IPS-18a (cell line): ENCODE results near the gene ZNF678.
A peak's percentile ranks its signal among the peaks of the same experiment; 100 is the strongest.

ENCODE experiments used
- H3K27ac ChIP-seq: one replicate; pipeline ENCODE4 v1.5.1; 2013; ENCODE audit warnings: low read length
- H3K27me3 ChIP-seq: one replicate; pipeline ENCODE4 v1.6.1; 2013; ENCODE audit warnings: mild to moderate bottlenecking, low read length; ENCODE audit not compliant: control insufficient read depth, insufficient read depth
- H3K36me3 ChIP-seq: one replicate; pipeline ENCODE4 v1.6.1; 2013; ENCODE audit warnings: low read depth, low read length; ENCODE audit not compliant: control insufficient read depth
- H3K4me1 ChIP-seq: one replicate; pipeline ENCODE4 v1.6.1; 2013; ENCODE audit warnings: low read depth, low read length; ENCODE audit not compliant: control insufficient read depth
- H3K4me3 ChIP-seq: one replicate; pipeline ENCODE4 v1.5.1; 2013; ENCODE audit warnings: low read length
- H3K9ac ChIP-seq: one replicate; pipeline ENCODE4 v1.6.1; 2013; ENCODE audit warnings: mild to moderate bottlenecking, low read length, moderate library complexity
- H3K9me3 ChIP-seq: one replicate; pipeline ENCODE4 v1.6.1; 2013; ENCODE audit warnings: low read depth, low read length; ENCODE audit not compliant: control insufficient read depth

The ZNF678 gene

GRCh38 chr1:227558732-227559262 is 4.6 kb upstream of the ZNF678 start:
- H3K4me3 ChIP-seq = no peak overlapping the region
- no peaks in the 10 kb centered on the region for H3K27me3 ChIP-seq
- H3K9ac ChIP-seq = no peak overlapping the region
- peaks cover 3% of the 10 kb centered on the region for H3K4me1 ChIP-seq
- H3K36me3 ChIP-seq = no peaks in the 10 kb centered on the region
- no peak overlapping the region for H3K27ac ChIP-seq
- no peaks in the 10 kb centered on the region for H3K9me3 ChIP-seq

DNA sequence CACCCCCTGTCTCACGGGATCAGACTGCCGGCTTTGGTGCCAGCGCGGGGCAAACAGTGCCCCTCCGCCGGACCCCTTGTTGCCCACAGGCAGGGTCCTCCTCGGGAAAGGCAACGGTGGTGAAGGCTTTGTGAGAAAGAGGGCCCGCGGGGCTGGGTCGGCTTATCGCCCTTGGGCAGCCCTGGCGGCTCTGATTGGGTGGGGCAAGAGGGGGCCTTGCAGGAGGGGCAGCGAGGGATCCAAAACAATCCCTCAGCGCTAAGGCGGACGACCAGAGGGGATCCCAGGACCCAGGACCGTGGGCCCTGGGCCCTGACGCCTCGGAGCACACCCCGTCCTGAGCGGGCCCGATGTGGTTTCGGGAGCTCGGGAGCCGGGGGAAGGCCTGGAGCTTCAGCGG is 3.9 kb upstream of the ZNF678 start:
- H3K36me3 ChIP-seq = no peaks in the 10 kb centered on the region
- H3K4me1 ChIP-seq = peaks cover 3% of the 10 kb centered on the region
- no peaks in the 10 kb centered on the region for H3K9me3 ChIP-seq
- H3K27ac ChIP-seq = no peak overlapping the region
- H3K4me3 ChIP-seq = no peak overlapping the region
- H3K9ac ChIP-seq = no peak overlapping the region
- H3K27me3 ChIP-seq = no peaks in the 10 kb centered on the region

GRCh38 chr1:227559926-227560325 is 3.4 kb upstream of the ZNF678 start:
- Histone ChIP-seq H3K4me3 (no peak overlapping the region), H3K27me3 (no peaks in the 10 kb centered on the region), H3K9ac (no peak overlapping the region), H3K36me3 (no peaks in the 10 kb centered on the region), H3K9me3 (no peaks in the 10 kb centered on the region), H3K27ac (no peak overlapping the region), H3K4me1 (peaks cover 3% of the 10 kb centered on the region)

DNA sequence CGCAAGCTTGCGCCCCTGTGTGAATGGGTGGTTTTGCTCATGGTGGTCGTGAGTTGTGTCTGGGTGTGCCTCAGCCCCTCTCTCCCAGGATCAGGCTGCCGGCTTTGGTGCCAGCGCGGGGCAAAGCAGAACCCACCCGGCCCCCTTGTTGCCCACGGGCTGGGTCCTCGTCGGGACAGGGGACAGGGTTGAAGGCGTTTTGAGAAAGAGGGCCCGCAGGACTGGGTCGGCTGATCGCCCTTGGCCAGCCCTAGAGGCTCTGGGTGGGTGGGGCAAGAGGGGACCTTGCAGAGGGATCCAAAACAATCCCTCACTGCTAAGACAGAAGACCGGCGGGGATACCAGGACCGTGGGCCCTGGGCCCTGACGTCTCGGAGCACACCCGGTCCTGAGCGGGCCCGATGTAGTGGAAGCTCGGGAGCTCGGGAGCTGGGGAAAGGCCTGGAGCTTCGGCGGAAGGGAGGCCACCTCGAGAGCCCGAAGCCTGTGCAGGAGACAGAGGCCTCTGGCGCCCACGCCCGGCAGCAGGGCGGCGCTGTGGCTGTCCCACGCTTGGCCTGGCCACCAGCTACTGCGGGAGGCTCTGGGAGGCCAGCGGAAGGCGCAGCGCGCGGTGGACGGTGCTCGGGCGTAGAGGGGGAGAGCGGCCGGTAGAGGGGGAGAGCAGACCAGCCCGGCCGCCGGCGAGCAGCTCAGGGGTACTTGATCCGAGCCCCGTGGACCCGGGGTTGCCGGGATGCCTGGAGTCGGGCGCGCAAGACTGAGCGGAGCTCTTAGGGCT is 2.8 kb upstream of the ZNF678 start:
- Histone ChIP-seq H3K9ac (no peak overlapping the region), H3K27ac (no peak overlapping the region), H3K27me3 (no peaks in the 10 kb centered on the region), H3K4me1 (peaks cover 3% of the 10 kb centered on the region), H3K9me3 (no peaks in the 10 kb centered on the region), H3K4me3 (no peak overlapping the region), H3K36me3 (no peaks in the 10 kb centered on the region)

DNA sequence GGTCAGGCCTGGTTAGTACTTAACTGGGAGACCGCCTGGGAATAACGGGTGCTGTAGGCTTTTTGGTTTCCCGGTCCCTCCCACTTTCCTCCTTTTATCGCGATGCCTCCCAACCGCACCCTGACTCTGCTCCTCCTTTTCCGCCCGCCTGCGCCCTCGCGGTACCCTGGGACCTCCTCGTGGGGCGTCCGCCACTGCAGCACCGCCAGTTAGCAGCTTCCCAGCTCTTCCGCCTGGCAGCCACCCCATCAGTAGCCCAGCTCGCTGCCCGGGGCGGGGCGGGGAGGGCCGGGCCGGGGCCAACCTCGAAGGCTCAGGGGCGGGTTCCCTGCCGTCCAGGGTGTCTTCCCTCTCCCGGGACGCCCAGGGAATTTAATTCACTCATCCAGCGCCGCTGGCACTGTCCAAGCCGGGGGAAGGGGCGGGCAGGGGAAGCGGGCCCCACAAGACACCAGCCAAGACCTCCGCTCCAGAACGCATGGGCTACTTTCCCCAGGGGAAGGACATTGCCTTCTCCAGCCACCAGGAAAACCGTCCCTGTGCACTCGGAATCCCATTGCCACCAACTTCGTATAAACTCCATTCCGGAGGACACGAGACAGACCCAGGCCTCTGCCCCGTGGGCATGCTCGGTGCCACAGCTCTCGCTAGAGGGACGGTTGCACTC is 2.0 kb upstream of the ZNF678 start:
- no peak overlapping the region for H3K9ac ChIP-seq
- H3K27ac ChIP-seq = no peak overlapping the region
- H3K27me3 ChIP-seq = no peaks in the 10 kb centered on the region
- H3K36me3 ChIP-seq = no peaks in the 10 kb centered on the region
- H3K9me3 ChIP-seq = no peaks in the 10 kb centered on the region
- no peak overlapping the region for H3K4me3 ChIP-seq
- peaks cover 3% of the 10 kb centered on the region for H3K4me1 ChIP-seq

GRCh38 chr1:227562037-227562436 is 1.3 kb upstream of the ZNF678 start:
- Histone ChIP-seq H3K27ac (no peak overlapping the region), H3K9ac (no peak overlapping the region), H3K4me1 (peaks cover 7% of the 10 kb centered on the region), H3K4me3 (no peak overlapping the region), H3K9me3 (no peaks in the 10 kb centered on the region), H3K27me3 (no peaks in the 10 kb centered on the region), H3K36me3 (no peaks in the 10 kb centered on the region)

DNA sequence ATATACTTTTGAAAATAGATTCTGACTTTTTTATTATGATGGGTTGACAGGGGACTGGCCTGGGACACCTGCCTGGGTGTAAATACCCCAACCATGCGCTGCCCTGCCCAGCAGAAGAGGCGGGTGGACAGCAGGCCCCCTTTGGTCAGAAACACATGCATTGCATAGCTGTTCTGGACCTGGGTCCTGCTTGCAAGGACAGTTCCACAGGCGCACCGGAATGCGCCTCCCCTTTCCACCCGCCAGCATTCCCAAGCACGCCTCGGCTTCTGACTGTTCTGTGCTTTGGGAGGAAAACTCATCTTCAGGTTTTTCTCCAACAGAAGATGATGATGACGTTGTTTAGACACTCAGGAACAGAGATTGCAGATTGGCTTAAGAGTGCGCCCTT is 428 bp upstream of the ZNF678 start:
- H3K4me3 ChIP-seq = peak overlapping the region; percentile 83
- no peak overlapping the region for H3K9ac ChIP-seq
- H3K4me1 ChIP-seq = peaks cover 10% of the 10 kb centered on the region
- no peaks in the 10 kb centered on the region for H3K27me3 ChIP-seq
- H3K27ac ChIP-seq = peak overlapping the region; percentile 62
- no peaks in the 10 kb centered on the region for H3K9me3 ChIP-seq
- no peaks in the 10 kb centered on the region for H3K36me3 ChIP-seq

- Histone ChIP-seq H3K9me3 (no peaks in the 10 kb centered on the region), H3K27me3 (no peaks in the 10 kb centered on the region), H3K4me1 (peaks cover 10% of the 10 kb centered on the region), H3K36me3 (no peaks in the 10 kb centered on the region), H3K27ac (no peak overlapping the region), H3K4me3 (no peak overlapping the region), H3K9ac (no peak overlapping the region)
Observed at GRCh38 chr1:227567256-227567655, 3.9 kb downstream of the ZNF678 start.

DNA sequence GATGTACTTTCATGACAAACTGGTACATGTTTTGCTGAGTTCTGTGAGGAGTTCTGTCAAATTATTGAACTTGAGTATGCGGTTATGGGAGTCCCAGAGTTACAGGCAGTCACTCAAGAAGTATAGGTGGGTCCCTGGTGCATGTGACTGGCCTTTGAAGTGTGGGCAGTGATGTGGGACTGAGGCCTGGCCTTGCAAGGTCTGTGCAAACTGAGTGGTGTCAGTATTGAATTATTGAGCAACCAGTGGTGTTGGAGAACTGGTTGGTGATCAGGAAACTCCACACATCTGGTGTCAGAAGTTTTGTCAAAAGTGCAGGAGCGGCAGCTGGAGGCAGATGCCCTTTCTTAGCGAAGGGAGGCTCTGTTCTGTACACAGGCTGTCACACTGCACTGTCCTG is 5.2 kb downstream of the ZNF678 start:
- Histone ChIP-seq H3K27ac (no peak overlapping the region), H3K4me3 (no peak overlapping the region), H3K9ac (no peak overlapping the region), H3K4me1 (peaks cover 7% of the 10 kb centered on the region), H3K36me3 (no peaks in the 10 kb centered on the region), H3K9me3 (no peaks in the 10 kb centered on the region), H3K27me3 (no peaks in the 10 kb centered on the region)

- Histone ChIP-seq H3K9ac (no peak overlapping the region), H3K9me3 (no peaks in the 10 kb centered on the region), H3K4me1 (no peaks in the 10 kb centered on the region), H3K36me3 (no peaks in the 10 kb centered on the region), H3K27me3 (no peaks in the 10 kb centered on the region), H3K27ac (no peak overlapping the region), H3K4me3 (no peak overlapping the region)
Observed at GRCh38 chr1:227572752-227573151, 9.4 kb downstream of the ZNF678 start.

GRCh38 chr1:227574926-227575325 is 11.6 kb downstream of the ZNF678 start:
- Histone ChIP-seq H3K9me3 (no peaks in the 10 kb centered on the region), H3K4me3 (no peak overlapping the region), H3K36me3 (no peaks in the 10 kb centered on the region), H3K27me3 (no peaks in the 10 kb centered on the region), H3K27ac (no peak overlapping the region), H3K4me1 (no peaks in the 10 kb centered on the region), H3K9ac (no peak overlapping the region)

GRCh38 chr1:227576189-227576588 is 12.8 kb downstream of the ZNF678 start:
- H3K9ac ChIP-seq = no peak overlapping the region
- no peaks in the 10 kb centered on the region for H3K9me3 ChIP-seq
- no peaks in the 10 kb centered on the region for H3K36me3 ChIP-seq
- no peak overlapping the region for H3K4me3 ChIP-seq
- H3K4me1 ChIP-seq = no peaks in the 10 kb centered on the region
- H3K27me3 ChIP-seq = no peaks in the 10 kb centered on the region
- no peak overlapping the region for H3K27ac ChIP-seq
